ENCODE results near the gene ELK3. TPM values are rescaled to one million over a fixed set of nuclear protein-coding genes. Genes with fewer than 3 reads are reported as not detected.

Gene ELK3
- total RNA-seq, 1 donor from 2014 or later: 21.2 TPM

- Histone ChIP-seq H3K27me3 (no peaks in the 10 kb centered on the region), H3K4me1 (peaks cover 25 to 38% of the 10 kb centered on the region in 2 donors), H3K4me3 (no peak overlapping the region), H3K9me3 (no peaks in the 10 kb centered on the region), H3K36me3 (no peaks in the 10 kb centered on the region), H3K27ac (peak overlapping the region; percentile 60 to 80)
- peak in 1 of 2 donors; percentile 74 for DNase-seq (ENCODE audit: low spot score in 2 of 2)
- no peak for TF ChIP-seq CTCF (IDR thresholded peaks at IDR 0.05)
- intact Hi-C loops (cut with DNase I): loop anchor here (5.0 kb wide), 1 partner anchor 254 kb away; the partner anchor contains the start of gene CFAP54
Measured at GRCh38 chr12:96233168-96233567, 39.0 kb downstream of the ELK3 start.

GRCh38 chr12:96233939-96234461 lies 39.8 kb downstream of the ELK3 start:
- TF ChIP-seq CTCF (IDR thresholded peaks at IDR 0.05): no peak
- Histone ChIP-seq H3K4me3 (no peak overlapping the region), H3K4me1 (peaks cover 25 to 39% of the 10 kb centered on the region in 2 donors), H3K27me3 (no peaks in the 10 kb centered on the region), H3K9me3 (no peaks in the 10 kb centered on the region), H3K27ac (peak overlapping the region; percentile 60 to 80), H3K36me3 (no peaks in the 10 kb centered on the region)
- DNase-seq (ENCODE audit: low spot score in 2 of 2): peak; percentile 78 to 97
- intact Hi-C loops (cut with DNase I): loop anchor here (2.0 to 5.0 kb wide), 2 partner anchors 35 to 253 kb away; partner anchors contain the start of gene CFAP54

- peaks cover 25 to 39% of the 10 kb centered on the region in 2 donors for H3K4me1 ChIP-seq
Measured at GRCh38 chr12:96234591-96235483, 40.7 kb downstream of the ELK3 start.

GRCh38 chr12:96235484-96235826 lies 41.3 kb downstream of the ELK3 start:
- no peaks in the 10 kb centered on the region for H3K36me3 ChIP-seq
- intact Hi-C loops (cut with DNase I): loop anchor here (2.0 to 5.0 kb wide), 2 partner anchors 37 to 672 kb away; partner anchors contain the start of gene NEDD1
- DNase-seq (ENCODE audit: low spot score in 2 of 2): no peak
- peak overlapping the region; percentile 17 to 36 for H3K27ac ChIP-seq
- H3K9me3 ChIP-seq: no peaks in the 10 kb centered on the region
- no peak for TF ChIP-seq CTCF (IDR thresholded peaks at IDR 0.05)
- peaks cover 25 to 39% of the 10 kb centered on the region in 2 donors for H3K4me1 ChIP-seq
- no peaks in the 10 kb centered on the region for H3K27me3 ChIP-seq
- no peak overlapping the region for H3K4me3 ChIP-seq

More at GRCh38 chr12:96234591-96235483, 40.7 kb downstream of the ELK3 start:
- H3K36me3 ChIP-seq: no peaks in the 10 kb centered on the region
- no peak overlapping the region for H3K4me3 ChIP-seq
- H3K27me3 ChIP-seq: no peaks in the 10 kb centered on the region
- peak overlapping the region; percentile 17 to 36 for H3K27ac ChIP-seq
- DNase-seq (ENCODE audit: low spot score in 2 of 2): peak in 1 of 2 donors; percentile 60
- H3K9me3 ChIP-seq: no peaks in the 10 kb centered on the region
- TF ChIP-seq CTCF (IDR thresholded peaks at IDR 0.05): no peak
- intact Hi-C loops (cut with DNase I): loop anchor here (2.0 to 5.0 kb wide), 3 partner anchors 36 to 672 kb away; partner anchors contain the start of genes CFAP54 and NEDD1

- peak in 1 of 2 donors; percentile 75 for DNase-seq (ENCODE audit: low spot score in 2 of 2)
- peak overlapping the region; percentile 69 to 78 for H3K27ac ChIP-seq
- intact Hi-C loops (cut with DNase I): loop anchor here (2.0 to 5.0 kb wide), 2 partner anchors 164 to 671 kb away; partner anchors contain the start of genes CDK17 and NEDD1
Measured at GRCh38 chr12:96236221-96236822, 42.1 kb downstream of the ELK3 start.

More at GRCh38 chr12:96236221-96236822, 42.1 kb downstream of the ELK3 start:
- TF ChIP-seq CTCF (IDR thresholded peaks at IDR 0.05): no peak
- H3K4me3 ChIP-seq: peak overlapping the region in 1 of 2 donors; percentile 31
- peaks cover 25 to 39% of the 10 kb centered on the region in 2 donors for H3K4me1 ChIP-seq
- no peaks in the 10 kb centered on the region for H3K9me3 ChIP-seq
- H3K36me3 ChIP-seq: no peaks in the 10 kb centered on the region
- H3K27me3 ChIP-seq: no peaks in the 10 kb centered on the region

All from ascending aorta (tissue), 2 donors.